Hepatocyte (in vitro differentiated cells): ENCODE data around the gene DNMT1.

ENCODE experiments used
- EZH2 ChIP-seq: fragments of 200-600 bp; sonication (generic); IDR thresholded peaks from 2 replicates; pipeline ENCODE4 v1.6.1; 2016; ENCODE audit warnings: antibody characterized with exemption, mild to moderate bottlenecking, borderline replicate concordance
- TF ChIP-seq, protein P1 (sequence below): fragments of 200-600 bp; sonication (generic); IDR thresholded peaks from 2 replicates; pipeline ENCODE4 v1.5.1; 2016; ENCODE audit warnings: antibody characterized with exemption, mild to moderate bottlenecking; ENCODE audit not compliant: poor library complexity

DNA sequence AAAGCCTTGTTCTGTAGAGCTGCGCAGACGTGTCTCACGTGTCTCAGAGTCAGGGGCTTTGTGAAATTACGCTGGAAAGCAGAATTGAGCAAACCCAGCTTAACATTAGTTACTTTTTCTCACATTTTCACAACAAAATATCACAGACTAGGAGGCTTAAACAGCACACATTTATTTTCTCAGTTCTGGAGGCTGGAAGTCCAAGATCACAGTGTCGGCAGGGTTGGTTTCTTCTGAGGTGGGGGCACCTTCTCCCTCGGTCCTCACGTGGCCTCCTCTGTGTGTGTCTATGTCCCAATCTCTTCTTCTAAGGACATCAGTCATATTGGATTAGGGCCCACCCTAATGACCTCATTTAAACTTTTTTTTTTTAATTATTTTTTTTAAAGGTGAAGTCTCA is 70.3 kb downstream of the DNMT1 start:
- TF ChIP-seq, protein P1, sequence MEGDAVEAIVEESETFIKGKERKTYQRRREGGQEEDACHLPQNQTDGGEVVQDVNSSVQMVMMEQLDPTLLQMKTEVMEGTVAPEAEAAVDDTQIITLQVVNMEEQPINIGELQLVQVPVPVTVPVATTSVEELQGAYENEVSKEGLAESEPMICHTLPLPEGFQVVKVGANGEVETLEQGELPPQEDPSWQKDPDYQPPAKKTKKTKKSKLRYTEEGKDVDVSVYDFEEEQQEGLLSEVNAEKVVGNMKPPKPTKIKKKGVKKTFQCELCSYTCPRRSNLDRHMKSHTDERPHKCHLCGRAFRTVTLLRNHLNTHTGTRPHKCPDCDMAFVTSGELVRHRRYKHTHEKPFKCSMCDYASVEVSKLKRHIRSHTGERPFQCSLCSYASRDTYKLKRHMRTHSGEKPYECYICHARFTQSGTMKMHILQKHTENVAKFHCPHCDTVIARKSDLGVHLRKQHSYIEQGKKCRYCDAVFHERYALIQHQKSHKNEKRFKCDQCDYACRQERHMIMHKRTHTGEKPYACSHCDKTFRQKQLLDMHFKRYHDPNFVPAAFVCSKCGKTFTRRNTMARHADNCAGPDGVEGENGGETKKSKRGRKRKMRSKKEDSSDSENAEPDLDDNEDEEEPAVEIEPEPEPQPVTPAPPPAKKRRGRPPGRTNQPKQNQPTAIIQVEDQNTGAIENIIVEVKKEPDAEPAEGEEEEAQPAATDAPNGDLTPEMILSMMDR: no peak
- TF ChIP-seq EZH2: no peak
